ENCODE data around the gene CDKN1C. TPM values are rescaled to one million over a fixed set of nuclear protein-coding genes. Genes with fewer than 3 reads are reported as not detected.

The CDKN1C gene
- total and polyA plus RNA-seq, 4 donors, result 2.6 to 10.2 (median 3.5) TPM

DNA sequence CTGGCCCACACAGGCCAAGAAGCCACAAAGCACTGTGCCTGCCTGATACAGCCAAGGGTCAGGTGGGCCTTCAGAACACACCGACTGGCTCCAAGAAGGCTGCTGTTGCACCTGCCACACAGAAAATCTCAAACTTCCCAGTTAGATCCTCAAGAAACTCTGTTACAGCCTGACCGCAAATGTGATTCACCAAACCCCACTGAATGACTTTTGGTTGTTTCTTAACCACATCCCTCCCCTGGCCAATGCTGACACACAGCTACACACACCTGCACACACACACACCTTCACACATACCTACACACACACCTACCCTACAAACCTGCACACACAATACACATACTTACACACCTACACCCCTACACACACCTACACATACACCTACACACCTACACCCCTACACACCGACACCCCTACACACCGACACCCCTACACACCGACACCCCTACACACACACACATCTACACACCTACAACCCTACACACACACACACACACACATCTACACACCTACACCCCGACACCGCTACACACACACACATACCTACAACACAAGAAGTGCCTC is 31.5 kb downstream of the CDKN1C start:
- Histone ChIP-seq H3K27ac (ENCODE audit: low read depth in 1 of 2, low read length in 2 of 2) (no peak overlapping the region), H3K9me3 (ENCODE audit: control insufficient read depth in 4 of 4, low read length in 3 of 4) (no peaks in the 10 kb centered on the region), H3K36me3 (ENCODE audit: control insufficient read depth in 4 of 4, insufficient read depth in 3 of 4, low read depth in 1 of 4, low read length in 3 of 4) (no peaks in the 10 kb centered on the region), H3K4me3 (ENCODE audit: low read depth in 1 of 3, low read length in 3 of 3) (no peak overlapping the region), H3K27me3 (ENCODE audit: control insufficient read depth in 4 of 4, insufficient read depth in 4 of 4, low read length in 3 of 4) (peaks cover 0 to 9% (median 0%) of the 10 kb centered on the region in 4 donors), H3K9ac (ENCODE audit: low read depth in 1 of 2, low read length in 2 of 2) (no peak overlapping the region), H3K4me1 (ENCODE audit: control insufficient read depth in 4 of 4, insufficient read depth in 4 of 4, low read length in 3 of 4) (no peaks in the 10 kb centered on the region)
- no peak for DNase-seq (ENCODE audit: low spot score)
- WGBS, result 95% methylated on average over 7 of the region's 7 CpGs
- TF ChIP-seq, protein P1, sequence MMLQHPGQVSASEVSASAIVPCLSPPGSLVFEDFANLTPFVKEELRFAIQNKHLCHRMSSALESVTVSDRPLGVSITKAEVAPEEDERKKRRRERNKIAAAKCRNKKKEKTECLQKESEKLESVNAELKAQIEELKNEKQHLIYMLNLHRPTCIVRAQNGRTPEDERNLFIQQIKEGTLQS (IDR thresholded peaks at IDR 0.05), result no peak
- TF ChIP-seq, protein P2, sequence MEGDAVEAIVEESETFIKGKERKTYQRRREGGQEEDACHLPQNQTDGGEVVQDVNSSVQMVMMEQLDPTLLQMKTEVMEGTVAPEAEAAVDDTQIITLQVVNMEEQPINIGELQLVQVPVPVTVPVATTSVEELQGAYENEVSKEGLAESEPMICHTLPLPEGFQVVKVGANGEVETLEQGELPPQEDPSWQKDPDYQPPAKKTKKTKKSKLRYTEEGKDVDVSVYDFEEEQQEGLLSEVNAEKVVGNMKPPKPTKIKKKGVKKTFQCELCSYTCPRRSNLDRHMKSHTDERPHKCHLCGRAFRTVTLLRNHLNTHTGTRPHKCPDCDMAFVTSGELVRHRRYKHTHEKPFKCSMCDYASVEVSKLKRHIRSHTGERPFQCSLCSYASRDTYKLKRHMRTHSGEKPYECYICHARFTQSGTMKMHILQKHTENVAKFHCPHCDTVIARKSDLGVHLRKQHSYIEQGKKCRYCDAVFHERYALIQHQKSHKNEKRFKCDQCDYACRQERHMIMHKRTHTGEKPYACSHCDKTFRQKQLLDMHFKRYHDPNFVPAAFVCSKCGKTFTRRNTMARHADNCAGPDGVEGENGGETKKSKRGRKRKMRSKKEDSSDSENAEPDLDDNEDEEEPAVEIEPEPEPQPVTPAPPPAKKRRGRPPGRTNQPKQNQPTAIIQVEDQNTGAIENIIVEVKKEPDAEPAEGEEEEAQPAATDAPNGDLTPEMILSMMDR (IDR thresholded peaks at IDR 0.05; ENCODE audit: low read depth, low read length, missing input control), result no peak
- TF ChIP-seq GABPA (IDR thresholded peaks at IDR 0.05 in 1 of 2, conservative IDR thresholded peaks at IDR 0.05 in 1 of 2), result no peak
- no peak for TF ChIP-seq RXRA (IDR thresholded peaks at IDR 0.05)
- TF ChIP-seq SP1 (IDR thresholded peaks at IDR 0.05), result no peak
- TF ChIP-seq, protein P3, sequence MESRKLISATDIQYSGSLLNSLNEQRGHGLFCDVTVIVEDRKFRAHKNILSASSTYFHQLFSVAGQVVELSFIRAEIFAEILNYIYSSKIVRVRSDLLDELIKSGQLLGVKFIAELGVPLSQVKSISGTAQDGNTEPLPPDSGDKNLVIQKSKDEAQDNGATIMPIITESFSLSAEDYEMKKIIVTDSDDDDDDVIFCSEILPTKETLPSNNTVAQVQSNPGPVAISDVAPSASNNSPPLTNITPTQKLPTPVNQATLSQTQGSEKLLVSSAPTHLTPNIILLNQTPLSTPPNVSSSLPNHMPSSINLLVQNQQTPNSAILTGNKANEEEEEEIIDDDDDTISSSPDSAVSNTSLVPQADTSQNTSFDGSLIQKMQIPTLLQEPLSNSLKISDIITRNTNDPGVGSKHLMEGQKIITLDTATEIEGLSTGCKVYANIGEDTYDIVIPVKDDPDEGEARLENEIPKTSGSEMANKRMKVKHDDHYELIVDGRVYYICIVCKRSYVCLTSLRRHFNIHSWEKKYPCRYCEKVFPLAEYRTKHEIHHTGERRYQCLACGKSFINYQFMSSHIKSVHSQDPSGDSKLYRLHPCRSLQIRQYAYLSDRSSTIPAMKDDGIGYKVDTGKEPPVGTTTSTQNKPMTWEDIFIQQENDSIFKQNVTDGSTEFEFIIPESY (IDR thresholded peaks at IDR 0.05), result no peak
- no peak for TF ChIP-seq NR2F2 (IDR thresholded peaks at IDR 0.05)
- TF ChIP-seq EGR1 (IDR thresholded peaks at IDR 0.05; ENCODE audit: low read depth in 2 of 2), result no peak
- TF ChIP-seq, protein P4, sequence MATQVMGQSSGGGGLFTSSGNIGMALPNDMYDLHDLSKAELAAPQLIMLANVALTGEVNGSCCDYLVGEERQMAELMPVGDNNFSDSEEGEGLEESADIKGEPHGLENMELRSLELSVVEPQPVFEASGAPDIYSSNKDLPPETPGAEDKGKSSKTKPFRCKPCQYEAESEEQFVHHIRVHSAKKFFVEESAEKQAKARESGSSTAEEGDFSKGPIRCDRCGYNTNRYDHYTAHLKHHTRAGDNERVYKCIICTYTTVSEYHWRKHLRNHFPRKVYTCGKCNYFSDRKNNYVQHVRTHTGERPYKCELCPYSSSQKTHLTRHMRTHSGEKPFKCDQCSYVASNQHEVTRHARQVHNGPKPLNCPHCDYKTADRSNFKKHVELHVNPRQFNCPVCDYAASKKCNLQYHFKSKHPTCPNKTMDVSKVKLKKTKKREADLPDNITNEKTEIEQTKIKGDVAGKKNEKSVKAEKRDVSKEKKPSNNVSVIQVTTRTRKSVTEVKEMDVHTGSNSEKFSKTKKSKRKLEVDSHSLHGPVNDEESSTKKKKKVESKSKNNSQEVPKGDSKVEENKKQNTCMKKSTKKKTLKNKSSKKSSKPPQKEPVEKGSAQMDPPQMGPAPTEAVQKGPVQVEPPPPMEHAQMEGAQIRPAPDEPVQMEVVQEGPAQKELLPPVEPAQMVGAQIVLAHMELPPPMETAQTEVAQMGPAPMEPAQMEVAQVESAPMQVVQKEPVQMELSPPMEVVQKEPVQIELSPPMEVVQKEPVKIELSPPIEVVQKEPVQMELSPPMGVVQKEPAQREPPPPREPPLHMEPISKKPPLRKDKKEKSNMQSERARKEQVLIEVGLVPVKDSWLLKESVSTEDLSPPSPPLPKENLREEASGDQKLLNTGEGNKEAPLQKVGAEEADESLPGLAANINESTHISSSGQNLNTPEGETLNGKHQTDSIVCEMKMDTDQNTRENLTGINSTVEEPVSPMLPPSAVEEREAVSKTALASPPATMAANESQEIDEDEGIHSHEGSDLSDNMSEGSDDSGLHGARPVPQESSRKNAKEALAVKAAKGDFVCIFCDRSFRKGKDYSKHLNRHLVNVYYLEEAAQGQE (IDR thresholded peaks at IDR 0.05), result no peak
- TF ChIP-seq HNF4A (conservative IDR thresholded peaks at IDR 0.05), result no peak
- no peak for TF ChIP-seq FOXA2 (IDR thresholded peaks at IDR 0.05)
- no peak for TF ChIP-seq YY1 (IDR thresholded peaks at IDR 0.05)
- no peak for TF ChIP-seq RAD21 (IDR thresholded peaks at IDR 0.05)
- TF ChIP-seq HNF4G (IDR thresholded peaks at IDR 0.05), result no peak

DNA sequence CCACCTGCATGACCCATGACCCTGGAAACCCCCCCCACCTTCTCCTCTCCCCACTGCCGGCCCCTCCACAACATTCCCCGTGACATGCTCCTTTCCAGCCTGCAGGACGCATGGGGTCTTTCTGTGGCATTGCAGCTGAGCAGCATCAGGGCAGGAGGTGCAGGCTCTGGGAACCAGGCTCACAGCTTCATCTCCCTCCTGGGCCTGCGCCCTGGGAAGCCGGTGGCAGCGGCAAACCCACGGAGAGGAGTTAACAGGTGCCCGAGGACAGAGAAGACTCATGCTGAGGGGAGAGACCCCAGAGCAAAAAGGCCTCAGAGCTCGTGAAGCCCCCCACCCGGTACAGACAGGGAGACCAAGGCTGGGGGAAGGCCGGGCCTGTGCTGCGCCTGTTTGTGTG is 32.2 kb downstream of the CDKN1C start:
- H3K4me1 ChIP-seq (ENCODE audit: control insufficient read depth in 4 of 4, insufficient read depth in 4 of 4, low read length in 3 of 4), result no peaks in the 10 kb centered on the region
- no peak overlapping the region for H3K27ac ChIP-seq (ENCODE audit: low read depth in 1 of 2, low read length in 2 of 2)
- H3K27me3 ChIP-seq (ENCODE audit: control insufficient read depth in 4 of 4, insufficient read depth in 4 of 4, low read length in 3 of 4), result peaks cover 0 to 9% (median 0%) of the 10 kb centered on the region in 4 donors
- WGBS, result 97% methylated on average over 12 of the region's 12 CpGs
- H3K9me3 ChIP-seq (ENCODE audit: control insufficient read depth in 4 of 4, low read length in 3 of 4), result no peaks in the 10 kb centered on the region
- no peak overlapping the region for H3K4me3 ChIP-seq (ENCODE audit: low read depth in 1 of 3, low read length in 3 of 3)
- H3K36me3 ChIP-seq (ENCODE audit: control insufficient read depth in 4 of 4, insufficient read depth in 3 of 4, low read depth in 1 of 4, low read length in 3 of 4), result no peaks in the 10 kb centered on the region
- no peak overlapping the region for H3K9ac ChIP-seq (ENCODE audit: low read depth in 1 of 2, low read length in 2 of 2)
- DNase-seq (ENCODE audit: low spot score), result no peak
- TF ChIP-seq FOXA1 (IDR thresholded peaks at IDR 0.05) (no peak), RXRA (IDR thresholded peaks at IDR 0.05) (no peak), RAD21 (IDR thresholded peaks at IDR 0.05) (no peak), GABPA (IDR thresholded peaks at IDR 0.05 in 1 of 2, conservative IDR thresholded peaks at IDR 0.05 in 1 of 2) (no peak), SP1 (IDR thresholded peaks at IDR 0.05) (no peak), YY1 (IDR thresholded peaks at IDR 0.05) (no peak), NR2F2 (IDR thresholded peaks at IDR 0.05) (no peak), EGR1 (IDR thresholded peaks at IDR 0.05; ENCODE audit: low read depth in 2 of 2) (no peak), JUND (IDR thresholded peaks at IDR 0.05) (no peak), HNF4A (conservative IDR thresholded peaks at IDR 0.05) (no peak), FOXA2 (IDR thresholded peaks at IDR 0.05) (no peak)
- TF ChIP-seq, protein P1 (IDR thresholded peaks at IDR 0.05), result no peak
- TF ChIP-seq, protein P5, sequence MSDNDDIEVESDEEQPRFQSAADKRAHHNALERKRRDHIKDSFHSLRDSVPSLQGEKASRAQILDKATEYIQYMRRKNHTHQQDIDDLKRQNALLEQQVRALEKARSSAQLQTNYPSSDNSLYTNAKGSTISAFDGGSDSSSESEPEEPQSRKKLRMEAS (IDR thresholded peaks at IDR 0.05), result no peak
- TF ChIP-seq, protein P3 (IDR thresholded peaks at IDR 0.05), result no peak
- TF ChIP-seq, protein P2 (IDR thresholded peaks at IDR 0.05; ENCODE audit: low read depth, low read length, missing input control), result no peak

Measured in liver (tissue), 9 donors.